GM21381 (cell line): Measurements from ENCODE around the gene REG1B.

ENCODE experiments used
- ATAC-seq: cut with Tn5 transposase; IDR thresholded peaks from one replicate; pipeline ENCODE4 v1.9.1; 2021; ENCODE audit warnings: mild to moderate bottlenecking, moderate library complexity; ENCODE audit not compliant: unreplicated experiment

Gene REG1B

GRCh38 chr2:79087785-79088364 lies at the start of gene REG1B:
Gene REG1B, minus strand, starts transcription at chr2:79087993. Its CDS starts 381 bp downstream, at chr2:79087612.
- no peak for ATAC-seq

- no peak for ATAC-seq
Observed at GRCh38 chr2:79131687-79132086, 43.9 kb upstream of the REG1B start.

- ATAC-seq: no peak
Observed at GRCh38 chr2:79129804-79130203, 42.0 kb upstream of the REG1B start.

GRCh38 chr2:79129260-79129659 lies 41.5 kb upstream of the REG1B start:
- ATAC-seq: no peak

GRCh38 chr2:79128406-79128805 lies 40.6 kb upstream of the REG1B start:
- no peak for ATAC-seq

- no peak for ATAC-seq
Observed at GRCh38 chr2:79125721-79125985, 37.9 kb upstream of the REG1B start.

GRCh38 chr2:79124907-79125720 lies 37.3 kb upstream of the REG1B start:
- no peak for ATAC-seq

GRCh38 chr2:79122676-79123075 lies 34.9 kb upstream of the REG1B start:
- ATAC-seq: no peak

GRCh38 chr2:79120194-79120713 lies 32.5 kb upstream of the REG1B start, which contains the start of gene REG1A:
Gene REG1A, plus strand, starts transcription at chr2:79120488. Its CDS starts 374 bp downstream, at chr2:79120862.
- no peak for ATAC-seq

GRCh38 chr2:79116997-79117928 lies 29.5 kb upstream of the REG1B start:
- no peak for ATAC-seq

- no peak for ATAC-seq
Observed at GRCh38 chr2:79114797-79115494, 27.2 kb upstream of the REG1B start.

GRCh38 chr2:79112269-79112668 lies 24.5 kb upstream of the REG1B start:
- no peak for ATAC-seq

GRCh38 chr2:79105259-79105658 lies 17.5 kb upstream of the REG1B start:
- no peak for ATAC-seq

- no peak for ATAC-seq
Observed at GRCh38 chr2:79103214-79103613, 15.4 kb upstream of the REG1B start.

- ATAC-seq: no peak
Observed at GRCh38 chr2:79101024-79101423, 13.2 kb upstream of the REG1B start.

GRCh38 chr2:79100285-79100684 lies 12.5 kb upstream of the REG1B start:
- ATAC-seq: no peak

GRCh38 chr2:79099140-79099686 lies 11.4 kb upstream of the REG1B start:
- ATAC-seq: no peak

GRCh38 chr2:79097843-79098242 lies 10.1 kb upstream of the REG1B start:
- ATAC-seq: no peak

- no peak for ATAC-seq
Observed at GRCh38 chr2:79090693-79091092, 2.9 kb upstream of the REG1B start.

- ATAC-seq: no peak
Observed at GRCh38 chr2:79086255-79086654, 1.5 kb downstream of the REG1B start.
